DND-41 (cell line): Measurements from ENCODE around the gene ARHGEF6.

Experiments
- ATAC-seq: fragments of 200-7000 bp; cut with Tn5 transposase; 3 replicates; pipeline ENCODE4 v1.9.1; 2021; ENCODE audit warnings: low read depth; ENCODE audit not compliant: insufficient read depth
- DNase-seq: peaks from one replicate; pipeline ENCODE4 v3.0.0-alpha.2; 2020
- H2AFZ ChIP-seq: 2 replicates; pipeline ENCODE4 v1.6.0; 2012; ENCODE audit warnings: low read depth, low read length
- H3K27ac ChIP-seq: 2 replicates; pipeline ENCODE4 v1.5.1; 2012; ENCODE audit warnings: low read length, inconsistent platforms
- H3K27me3 ChIP-seq: fragments of 200-600 bp; sonication (generic); 2 replicates; pipeline ENCODE4 v1.6.0; 2012; ENCODE audit warnings: low read length, mild to moderate bottlenecking, inconsistent platforms; ENCODE audit not compliant: insufficient read depth, poor library complexity
- H3K36me3 ChIP-seq: 2 replicates; pipeline ENCODE4 v1.5.1; 2012; ENCODE audit warnings: low read length, inconsistent platforms; ENCODE audit not compliant: insufficient read depth
- H3K4me1 ChIP-seq: 2 replicates; pipeline ENCODE4 v1.5.1; 2012; ENCODE audit warnings: mild to moderate bottlenecking, low read length; ENCODE audit not compliant: insufficient read depth
- H3K4me2 ChIP-seq: 2 replicates; pipeline ENCODE4 v1.6.0; 2012; ENCODE audit warnings: mild to moderate bottlenecking, moderate library complexity, low read length, inconsistent platforms; ENCODE audit not compliant: insufficient read depth
- H3K4me3 ChIP-seq, 2 experiments: fragments of 200-600 bp in 1 of 2; shearing (Covaris generic) in 1 of 2; 2 replicates each; pipeline ENCODE4 v1.5.1; 2012 to 2016; ENCODE audit warnings: inconsistent platforms in 2 of 2, low read length in 2 of 2, mild to moderate bottlenecking in 2 of 2, low read depth in 1 of 2, moderate library complexity in 1 of 2
- H3K79me2 ChIP-seq: 2 replicates; pipeline ENCODE4 v1.6.0; 2012; ENCODE audit warnings: low read length, inconsistent platforms; ENCODE audit not compliant: insufficient read depth
- H3K9ac ChIP-seq: 2 replicates; pipeline ENCODE4 v1.6.0; 2012; ENCODE audit warnings: low read depth, mild to moderate bottlenecking, inconsistent platforms, low read length, moderate library complexity
- H3K9me3 ChIP-seq: 2 replicates; pipeline ENCODE4 v1.5.1; 2012; ENCODE audit warnings: low read length, moderate library complexity, mild to moderate bottlenecking, inconsistent platforms; ENCODE audit not compliant: insufficient read depth, severe bottlenecking
- H4K20me1 ChIP-seq: 2 replicates; pipeline ENCODE4 v1.6.0; 2012; ENCODE audit warnings: low read length; ENCODE audit not compliant: insufficient read depth
- EZH2 ChIP-seq: IDR thresholded peaks from 3 replicates; pipeline ENCODE4 v1.6.1; 2012; ENCODE audit warnings: borderline replicate concordance, low read depth, mild to moderate bottlenecking, moderate library complexity, low read length, inconsistent platforms; ENCODE audit not compliant: severe bottlenecking
- TF ChIP-seq, protein P1 (sequence below): IDR thresholded peaks from 2 replicates; pipeline ENCODE4 v1.5.1; 2012; ENCODE audit warnings: borderline replicate concordance, low read length, moderate library complexity, mild to moderate bottlenecking; ENCODE audit not compliant: poor library complexity, severe bottlenecking; ENCODE audit errors: extremely low read depth

The ARHGEF6 gene

DNA sequence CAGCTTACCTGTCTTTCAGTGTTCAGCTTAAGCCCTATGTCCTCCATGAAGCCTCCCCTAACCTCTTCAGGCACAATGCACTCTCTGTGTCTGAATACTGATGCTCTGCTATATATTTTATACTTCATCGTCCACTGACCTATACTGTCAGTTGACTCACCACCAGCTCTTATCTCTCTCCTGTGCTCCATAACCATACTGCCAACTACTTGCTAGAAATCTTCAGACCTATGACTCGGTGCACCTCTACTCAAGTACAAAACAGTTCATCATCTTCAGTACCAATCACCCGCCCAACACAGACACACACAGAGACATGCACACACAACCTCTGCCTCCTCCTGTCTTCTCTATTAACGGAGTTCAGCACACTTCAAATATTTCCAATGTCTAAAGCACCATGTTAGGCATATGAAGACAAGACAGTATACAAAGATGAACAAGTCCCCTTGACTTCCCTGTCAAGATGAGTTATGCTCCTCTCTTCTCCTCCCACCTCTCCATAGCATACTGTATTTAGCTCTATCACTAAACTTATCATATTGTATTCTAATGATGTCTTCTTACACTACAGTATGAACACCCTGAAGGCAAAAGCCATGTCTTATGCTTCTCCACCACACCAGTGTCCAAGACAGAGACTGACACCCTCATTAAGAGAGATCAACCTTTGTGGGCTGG lies 42.5 kb downstream of the ARHGEF6 start:
- no peak for ATAC-seq

DNA sequence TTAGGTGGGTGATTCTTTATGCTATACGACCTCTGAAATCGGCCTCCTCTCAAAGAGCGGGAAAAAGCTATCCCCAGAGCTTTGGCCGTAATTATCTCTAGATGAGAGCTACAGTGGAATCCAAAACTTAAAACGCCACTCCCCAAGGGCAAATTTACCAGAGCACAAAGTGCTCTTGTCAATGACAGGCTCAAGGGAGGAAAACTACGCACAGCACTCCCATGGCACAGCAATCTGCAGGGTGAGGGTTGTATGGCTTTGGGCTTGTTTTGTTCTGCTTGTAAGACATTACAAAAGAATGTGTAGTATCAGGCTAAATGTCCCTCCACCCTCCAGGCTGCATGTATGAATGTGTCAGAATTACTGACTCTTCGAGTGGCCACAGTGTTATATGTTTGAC lies 44.0 kb downstream of the ARHGEF6 start:
- Histone ChIP-seq H3K9ac (no peak overlapping the region), H3K27ac (no peak overlapping the region), H3K36me3 (peaks cover 58% of the 10 kb centered on the region), H3K79me2 (peaks cover 4% of the 10 kb centered on the region; the same call in 1 of the 2 replicates), H2AFZ (no peak overlapping the region), H3K4me3 (no peak overlapping the region), H4K20me1 (no peaks in the 10 kb centered on the region), H3K4me2 (no peak overlapping the region), H3K27me3 (no peaks in the 10 kb centered on the region), H3K9me3 (no peaks in the 10 kb centered on the region), H3K4me1 (no peaks in the 10 kb centered on the region)
- no peak for ATAC-seq
- no peak for DNase-seq
- TF ChIP-seq, protein P1, sequence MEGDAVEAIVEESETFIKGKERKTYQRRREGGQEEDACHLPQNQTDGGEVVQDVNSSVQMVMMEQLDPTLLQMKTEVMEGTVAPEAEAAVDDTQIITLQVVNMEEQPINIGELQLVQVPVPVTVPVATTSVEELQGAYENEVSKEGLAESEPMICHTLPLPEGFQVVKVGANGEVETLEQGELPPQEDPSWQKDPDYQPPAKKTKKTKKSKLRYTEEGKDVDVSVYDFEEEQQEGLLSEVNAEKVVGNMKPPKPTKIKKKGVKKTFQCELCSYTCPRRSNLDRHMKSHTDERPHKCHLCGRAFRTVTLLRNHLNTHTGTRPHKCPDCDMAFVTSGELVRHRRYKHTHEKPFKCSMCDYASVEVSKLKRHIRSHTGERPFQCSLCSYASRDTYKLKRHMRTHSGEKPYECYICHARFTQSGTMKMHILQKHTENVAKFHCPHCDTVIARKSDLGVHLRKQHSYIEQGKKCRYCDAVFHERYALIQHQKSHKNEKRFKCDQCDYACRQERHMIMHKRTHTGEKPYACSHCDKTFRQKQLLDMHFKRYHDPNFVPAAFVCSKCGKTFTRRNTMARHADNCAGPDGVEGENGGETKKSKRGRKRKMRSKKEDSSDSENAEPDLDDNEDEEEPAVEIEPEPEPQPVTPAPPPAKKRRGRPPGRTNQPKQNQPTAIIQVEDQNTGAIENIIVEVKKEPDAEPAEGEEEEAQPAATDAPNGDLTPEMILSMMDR: no peak
- TF ChIP-seq EZH2: no peak

More for the DNA sequence above, 42.5 kb downstream of the ARHGEF6 start:
- Histone ChIP-seq H3K36me3 (peaks cover 55% of the 10 kb centered on the region), H3K27ac (no peak overlapping the region), H3K9me3 (no peaks in the 10 kb centered on the region), H3K79me2 (peaks cover 4% of the 10 kb centered on the region; the same call in 1 of the 2 replicates), H3K4me3 (no peak overlapping the region), H4K20me1 (no peaks in the 10 kb centered on the region), H3K27me3 (no peaks in the 10 kb centered on the region), H3K9ac (no peak overlapping the region), H3K4me2 (no peak overlapping the region), H3K4me1 (no peaks in the 10 kb centered on the region), H2AFZ (no peak overlapping the region)
- DNase-seq: no peak
- TF ChIP-seq, protein P1: no peak
- TF ChIP-seq EZH2: no peak

DNA sequence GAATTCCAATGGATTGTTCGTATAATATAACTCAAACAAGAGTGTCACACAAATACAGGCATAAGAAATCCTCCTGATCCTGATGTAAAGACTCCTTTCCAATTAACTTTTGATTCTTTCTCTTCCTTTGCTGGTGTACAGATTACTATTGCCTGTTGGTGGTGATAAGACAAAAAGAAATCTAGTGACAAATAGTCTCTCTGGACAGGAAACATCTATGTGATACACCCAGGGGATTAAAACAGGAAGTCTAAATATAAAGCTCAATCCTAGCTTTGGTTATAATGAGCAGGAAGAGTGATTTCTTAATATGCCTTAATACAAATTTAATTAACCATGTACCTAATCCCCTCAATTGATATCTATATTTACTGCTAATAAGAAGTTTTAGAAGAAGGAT lies 45.1 kb downstream of the ARHGEF6 start:
- no peaks in the 10 kb centered on the region for H3K9me3 ChIP-seq
- H3K79me2 ChIP-seq: peaks cover 4% of the 10 kb centered on the region; the same call in 1 of the 2 replicates
- no peak overlapping the region for H3K27ac ChIP-seq
- no peaks in the 10 kb centered on the region for H3K27me3 ChIP-seq
- peaks cover 65% of the 10 kb centered on the region for H3K36me3 ChIP-seq
- no peak overlapping the region for H3K4me2 ChIP-seq
- no peak overlapping the region for H2AFZ ChIP-seq
- H3K9ac ChIP-seq: no peak overlapping the region
- no peak overlapping the region for H3K4me3 ChIP-seq
- TF ChIP-seq, protein P1: no peak
- TF ChIP-seq EZH2: no peak
- no peak for ATAC-seq
- H4K20me1 ChIP-seq: no peaks in the 10 kb centered on the region
- no peaks in the 10 kb centered on the region for H3K4me1 ChIP-seq
- DNase-seq: no peak

DNA sequence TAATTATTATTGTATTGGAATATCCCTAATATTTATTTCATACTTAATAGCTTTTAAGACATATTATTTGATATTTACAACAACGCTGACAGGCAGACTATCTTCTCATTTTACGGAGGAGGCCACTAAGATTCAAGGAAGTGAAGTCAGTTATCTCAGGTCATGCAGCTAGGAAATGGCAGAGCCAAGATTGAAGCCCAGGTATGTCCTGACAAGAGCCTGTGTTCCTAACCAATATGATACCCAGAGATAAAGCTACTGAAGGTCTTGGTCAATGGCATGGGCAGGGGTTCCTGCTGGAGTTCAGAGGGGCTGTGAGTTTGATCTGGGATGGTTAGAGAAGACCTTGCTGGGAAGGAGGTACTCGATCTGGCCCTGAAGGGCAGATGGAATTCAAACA lies 47.1 kb downstream of the ARHGEF6 start:
- Histone ChIP-seq H3K9me3 (no peaks in the 10 kb centered on the region), H3K27ac (no peak overlapping the region), H3K9ac (no peak overlapping the region), H3K79me2 (peaks cover 4% of the 10 kb centered on the region; the same call in 1 of the 2 replicates), H3K36me3 (peaks cover 56% of the 10 kb centered on the region), H2AFZ (no peak overlapping the region), H3K27me3 (no peaks in the 10 kb centered on the region), H3K4me2 (no peak overlapping the region), H4K20me1 (no peaks in the 10 kb centered on the region), H3K4me1 (peaks cover 8% of the 10 kb centered on the region), H3K4me3 (no peak overlapping the region)
- TF ChIP-seq EZH2: no peak
- TF ChIP-seq, protein P1: no peak
- ATAC-seq: no peak
- DNase-seq: no peak
